ENCODE results near the gene CTIF.

Gene CTIF

GRCh38 chr18:48901145-48902022 is 362.6 kb downstream of the CTIF start:
- no peak for DNase-seq (ENCODE audit: low spot score)

GRCh38 chr18:48902023-48902855 is 363.4 kb downstream of the CTIF start:
- DNase-seq (ENCODE audit: low spot score): no peak

- DNase-seq (ENCODE audit: low spot score): no peak
Measured at GRCh38 chr18:48902856-48903601, 364.2 kb downstream of the CTIF start.

GRCh38 chr18:48904091-48904490 is 365.3 kb downstream of the CTIF start:
- DNase-seq (ENCODE audit: low spot score): no peak

- DNase-seq (ENCODE audit: low spot score): no peak
Measured at GRCh38 chr18:48904847-48905394, 366.1 kb downstream of the CTIF start.

GRCh38 chr18:48905513-48905912 is 366.7 kb downstream of the CTIF start:
- DNase-seq (ENCODE audit: low spot score): no peak

- DNase-seq (ENCODE audit: low spot score): no peak
Measured at GRCh38 chr18:48908916-48909315, 370.1 kb downstream of the CTIF start.

- DNase-seq (ENCODE audit: low spot score): no peak
Measured at GRCh38 chr18:48909721-48910120, 370.9 kb downstream of the CTIF start.

GRCh38 chr18:48910972-48911545 is 372.2 kb downstream of the CTIF start:
- DNase-seq (ENCODE audit: low spot score): no peak
